Panc1 (cell line): ENCODE results near the gene TRRAP. TPM values are rescaled to one million over a fixed set of nuclear protein-coding genes. Genes with fewer than 3 reads are reported as not detected.

Source experiments
- ATAC-seq: fragments of 200-7000 bp; cut with Tn5 transposase; 2 replicates; pipeline ENCODE4 v1.9.1; 2020; ENCODE audit warnings: mild to moderate bottlenecking, moderate library complexity
- BruUV-seq: library from RNA; stranded (reverse); fragments of 400-500 nt; replicated peaks from 2 replicates; lab custom pipeline; 2021; lab: Mats Ljungman, UMichigan
- CTCF ChIA-PET: fragments of 300-600 bp; sonication (Branson Sonifier 250); formaldehyde crosslinking; loops from one replicate; lab custom pipeline; 2022; ENCODE audit warnings: antibody characterized with exemption; lab: Charles Lee
- POLR2A ChIA-PET: fragments of 300-600 bp; sonication (Branson Sonifier 250); formaldehyde crosslinking; loops from one replicate; lab custom pipeline; 2022; ENCODE audit warnings: antibody characterized with exemption; lab: Charles Lee
- DNase-seq: peaks from one replicate; pipeline ENCODE4 v3.0.0-alpha.2; 2010; ENCODE audit warnings: low read depth, low spot score
- H3K27ac ChIP-seq: 2 replicates; pipeline ENCODE4 v1.5.1; 2011; ENCODE audit warnings: mild to moderate bottlenecking, low read length, inconsistent platforms
- H3K27me3 ChIP-seq: fragments of 200-500 bp; sonication (Bioruptor generic); 2 replicates; pipeline ENCODE4 v1.6.0; 2014; ENCODE audit warnings: low read length, inconsistent platforms; ENCODE audit not compliant: control insufficient read depth, insufficient read depth
- H3K36me3 ChIP-seq: fragments of 200-500 bp; sonication (Bioruptor generic); 2 replicates; pipeline ENCODE4 v1.5.1; 2014; ENCODE audit warnings: inconsistent platforms, mild to moderate bottlenecking, low read length, moderate library complexity; ENCODE audit not compliant: control insufficient read depth, insufficient read depth
- H3K4me1 ChIP-seq: 2 replicates; pipeline ENCODE4 v1.5.1; 2011; ENCODE audit warnings: inconsistent platforms, mild to moderate bottlenecking, low read length, moderate library complexity; ENCODE audit not compliant: control insufficient read depth, insufficient read depth
- H3K4me3 ChIP-seq, 2 experiments: 2 replicates each; pipeline ENCODE4 v1.5.1; 2011 to 2012; ENCODE audit warnings: low read depth in 2 of 2, low read length in 2 of 2, mild to moderate bottlenecking in 2 of 2, inconsistent platforms in 1 of 2, moderate library complexity in 1 of 2
- H3K9me3 ChIP-seq: fragments of 200-500 bp; sonication (Bioruptor generic); 2 replicates; pipeline ENCODE4 v1.5.1; 2014; ENCODE audit warnings: low read depth, mild to moderate bottlenecking, inconsistent platforms, low read length, moderate library complexity; ENCODE audit not compliant: control insufficient read depth, insufficient read depth
- CTCF ChIP-seq: fragments of 450-650 bp; IDR thresholded peaks from 2 replicates; pipeline ENCODE4 v1.5.1; 2017; ENCODE audit warnings: mild to moderate bottlenecking
- POLR2AphosphoS5 ChIP-seq: IDR thresholded peaks from 2 replicates; pipeline ENCODE4 v1.6.1; 2012; ENCODE audit warnings: mild to moderate bottlenecking, low read depth, low read length, moderate library complexity
- SIN3A ChIP-seq: IDR thresholded peaks from 2 replicates; pipeline ENCODE4 v1.6.1; 2012; ENCODE audit warnings: low read depth, mild to moderate bottlenecking, low read length, moderate library complexity, borderline replicate concordance; ENCODE audit not compliant: insufficient read depth
- TCF7L2 ChIP-seq: IDR thresholded peaks from 2 replicates; pipeline ENCODE4 v1.6.1; 2011; ENCODE audit warnings: mild to moderate bottlenecking, low read depth, low read length, inconsistent platforms
- in situ Hi-C: cut with HindIII; loops from 2 replicates; pipeline ENCODE4 v1.10.0; 2016; ENCODE audit warnings: low sequenced_read_pairs, low pct_unique_long_range_greater_than_20kb
- intact Hi-C: fragments of 100-400 bp; cut with micrococcal nuclease; formaldehyde crosslinking; loops from one replicate; pipeline ENCODE4 v1.10.0; 2022; ENCODE audit not compliant: unreplicated experiment
- total RNA-seq: library from RNA; stranded (reverse); gene quantifications from one replicate; pipeline ENCODE4 v1.2.1, GENCODE V29; 2021; ENCODE audit not compliant: unreplicated experiment
- TF ChIP-seq, protein P1 (sequence below), 2 experiments: IDR thresholded peaks; 2 replicates each; pipeline ENCODE4 v1.6.1; 2011 to 2012; ENCODE audit warnings: low read depth in 2 of 2, control low read depth in 1 of 2, low read length in 1 of 2, mild to moderate bottlenecking in 1 of 2, moderate library complexity in 1 of 2; ENCODE audit not compliant: insufficient read depth in 1 of 2

Gene TRRAP
- total RNA-seq, 1 experiment from 2014 or later = 44.9 TPM

GRCh38 chr7:98958968-98959367 is 80.6 kb downstream of the TRRAP start:
- in situ Hi-C loops (no loop called here), intact Hi-C loops (no loop called here)
- no peaks in the 10 kb centered on the region for H3K9me3 ChIP-seq
- H3K27me3 ChIP-seq = no peaks in the 10 kb centered on the region
- no TSS peak for BruUV-seq
- no peaks in the 10 kb centered on the region for H3K4me1 ChIP-seq
- ATAC-seq (no peak), DNase-seq (no peak)
- TF ChIP-seq SIN3A (no peak), CTCF (no peak), TCF7L2 (no peak), POLR2AphosphoS5 (no peak)
- TF ChIP-seq, protein P1, sequence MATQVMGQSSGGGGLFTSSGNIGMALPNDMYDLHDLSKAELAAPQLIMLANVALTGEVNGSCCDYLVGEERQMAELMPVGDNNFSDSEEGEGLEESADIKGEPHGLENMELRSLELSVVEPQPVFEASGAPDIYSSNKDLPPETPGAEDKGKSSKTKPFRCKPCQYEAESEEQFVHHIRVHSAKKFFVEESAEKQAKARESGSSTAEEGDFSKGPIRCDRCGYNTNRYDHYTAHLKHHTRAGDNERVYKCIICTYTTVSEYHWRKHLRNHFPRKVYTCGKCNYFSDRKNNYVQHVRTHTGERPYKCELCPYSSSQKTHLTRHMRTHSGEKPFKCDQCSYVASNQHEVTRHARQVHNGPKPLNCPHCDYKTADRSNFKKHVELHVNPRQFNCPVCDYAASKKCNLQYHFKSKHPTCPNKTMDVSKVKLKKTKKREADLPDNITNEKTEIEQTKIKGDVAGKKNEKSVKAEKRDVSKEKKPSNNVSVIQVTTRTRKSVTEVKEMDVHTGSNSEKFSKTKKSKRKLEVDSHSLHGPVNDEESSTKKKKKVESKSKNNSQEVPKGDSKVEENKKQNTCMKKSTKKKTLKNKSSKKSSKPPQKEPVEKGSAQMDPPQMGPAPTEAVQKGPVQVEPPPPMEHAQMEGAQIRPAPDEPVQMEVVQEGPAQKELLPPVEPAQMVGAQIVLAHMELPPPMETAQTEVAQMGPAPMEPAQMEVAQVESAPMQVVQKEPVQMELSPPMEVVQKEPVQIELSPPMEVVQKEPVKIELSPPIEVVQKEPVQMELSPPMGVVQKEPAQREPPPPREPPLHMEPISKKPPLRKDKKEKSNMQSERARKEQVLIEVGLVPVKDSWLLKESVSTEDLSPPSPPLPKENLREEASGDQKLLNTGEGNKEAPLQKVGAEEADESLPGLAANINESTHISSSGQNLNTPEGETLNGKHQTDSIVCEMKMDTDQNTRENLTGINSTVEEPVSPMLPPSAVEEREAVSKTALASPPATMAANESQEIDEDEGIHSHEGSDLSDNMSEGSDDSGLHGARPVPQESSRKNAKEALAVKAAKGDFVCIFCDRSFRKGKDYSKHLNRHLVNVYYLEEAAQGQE (IDR thresholded peaks at IDR 0.05; ENCODE audit: insufficient read depth in 1 of 2, low read depth in 2 of 2, low read length in 1 of 2) = no peak
- ChIA-PET POLR2A (no interaction called here), CTCF (no interaction called here)
- H3K4me3 ChIP-seq = no peak overlapping the region
- peaks cover 24% of the 10 kb centered on the region for H3K36me3 ChIP-seq
- no peak overlapping the region for H3K27ac ChIP-seq

- H3K36me3 ChIP-seq = peaks cover 30% of the 10 kb centered on the region
- TF ChIP-seq, protein P1 (IDR thresholded peaks at IDR 0.05; ENCODE audit: insufficient read depth in 1 of 2, low read depth in 2 of 2, low read length in 1 of 2) = no peak
- TF ChIP-seq SIN3A (no peak), POLR2AphosphoS5 (no peak), TCF7L2 (no peak), CTCF (no peak)
- POLR2A ChIA-PET = no interaction called here
- BruUV-seq = no TSS peak
- no peaks in the 10 kb centered on the region for H3K4me1 ChIP-seq
- in situ Hi-C loops = no loop called here
- H3K27me3 ChIP-seq = no peaks in the 10 kb centered on the region
- CTCF ChIA-PET = interaction anchor here (0.5 kb wide), 1 partner anchor 243 kb away, joined by 3 read pairs; no protein-coding TSS in a partner anchor
- ATAC-seq (no peak), DNase-seq (no peak)
- intact Hi-C loops = no loop called here
- H3K4me3 ChIP-seq = no peak overlapping the region
- H3K27ac ChIP-seq = no peak overlapping the region
- no peaks in the 10 kb centered on the region for H3K9me3 ChIP-seq
Measured at GRCh38 chr7:98963305-98963704, 85.0 kb downstream of the TRRAP start.
